Neural cell (in vitro differentiated cells): Measurements from ENCODE around the gene ELMO1. TPM values are rescaled to one million over a fixed set of nuclear protein-coding genes. Genes with fewer than 3 reads are reported as not detected.

Experiments
- H2AFZ ChIP-seq: fragments of 200-600, 300-800 bp; sonication (generic), shearing (Covaris generic); 2 replicates; pipeline ENCODE4 v1.6.0; 2014; ENCODE audit warnings: low read depth, mild to moderate bottlenecking, antibody characterized with exemption, low read length, moderate library complexity
- H3F3A ChIP-seq: fragments of 200-600 bp; shearing (Covaris generic); 2 replicates; pipeline ENCODE4 v1.6.1; 2016; ENCODE audit warnings: mild to moderate bottlenecking, moderate library complexity, mixed read lengths, antibody characterized with exemption, low read length; ENCODE audit not compliant: insufficient read depth, poor library complexity, severe bottlenecking
- H3K27ac ChIP-seq: fragments of 200-600, 300-800 bp; sonication (generic), shearing (Covaris generic); 2 replicates; pipeline ENCODE4 v1.5.1; 2014; ENCODE audit warnings: mild to moderate bottlenecking, low read length, moderate library complexity
- H3K27me3 ChIP-seq: fragments of 300-800, 200-600 bp; sonication (generic), shearing (Covaris generic); 2 replicates; pipeline ENCODE4 v1.6.0; 2014; ENCODE audit warnings: mild to moderate bottlenecking, low read depth, low read length, moderate library complexity; ENCODE audit not compliant: insufficient read depth
- H3K36me3 ChIP-seq: fragments of 300-800, 200-600 bp; sonication (generic), shearing (Covaris generic); 2 replicates; pipeline ENCODE4 v1.5.1; 2014; ENCODE audit warnings: mild to moderate bottlenecking, antibody characterized with exemption, low read length, moderate library complexity; ENCODE audit not compliant: insufficient read depth
- H3K4me2 ChIP-seq: fragments of 300-800, 200-600 bp; sonication (generic), shearing (Covaris generic); 2 replicates; pipeline ENCODE4 v1.6.0; 2014; ENCODE audit warnings: mild to moderate bottlenecking, low read length
- H3K4me3 ChIP-seq: fragments of 300-800, 200-600 bp; sonication (generic), shearing (Covaris generic); 2 replicates; pipeline ENCODE4 v1.5.1; 2014; ENCODE audit warnings: mild to moderate bottlenecking, low read length, moderate library complexity
- H3K79me2 ChIP-seq: fragments of 200-600 bp; shearing (Covaris generic); replicated peaks from 2 replicates; pipeline ENCODE4 v1.6.0; 2014; ENCODE audit warnings: mild to moderate bottlenecking, low read length, moderate library complexity; ENCODE audit not compliant: insufficient read depth
- H3K9ac ChIP-seq: fragments of 300-800, 200-600 bp; sonication (generic), shearing (Covaris generic); 2 replicates; pipeline ENCODE4 v1.6.1; 2016; ENCODE audit warnings: mild to moderate bottlenecking, low read length, mixed read lengths
- H3K9me2 ChIP-seq: fragments of 200-600 bp; shearing (Covaris generic); 2 replicates; pipeline ENCODE4 v1.6.1; 2016; ENCODE audit warnings: mild to moderate bottlenecking, low read length, mixed read lengths; ENCODE audit not compliant: insufficient read depth
- H3K9me3 ChIP-seq: fragments of 200-600, 300-800 bp; sonication (generic), shearing (Covaris generic); 2 replicates; pipeline ENCODE4 v1.6.1; 2016; ENCODE audit warnings: mild to moderate bottlenecking, mixed run types, low read length, moderate library complexity, mixed read lengths
- H4K20me1 ChIP-seq: fragments of 200-600 bp; shearing (Covaris generic); 2 replicates; pipeline ENCODE4 v1.6.1; 2016; ENCODE audit warnings: mild to moderate bottlenecking, mixed run types; ENCODE audit not compliant: insufficient read depth
- CTCF ChIP-seq: fragments of 450-650 bp; IDR thresholded peaks from 2 replicates; pipeline ENCODE4 v1.5.1; 2014; ENCODE audit warnings: antibody characterized with exemption, mild to moderate bottlenecking, moderate library complexity; ENCODE audit not compliant: poor library complexity, severe bottlenecking
- EP300 ChIP-seq: fragments of 450-650 bp; conservative IDR thresholded peaks from 2 replicates; pipeline ENCODE4 v1.6.1; 2014; ENCODE audit warnings: antibody characterized with exemption, mild to moderate bottlenecking, moderate library complexity; ENCODE audit not compliant: poor library complexity, severe bottlenecking
- EZH2 ChIP-seq: fragments of 200-600, 300-800 bp; shearing (Covaris generic), sonication (generic); IDR thresholded peaks from 2 replicates; pipeline ENCODE4 v1.6.1; 2014; ENCODE audit warnings: antibody characterized with exemption, low read length, borderline replicate concordance, mild to moderate bottlenecking; ENCODE audit not compliant: insufficient read depth, poor library complexity, severe bottlenecking
- MXI1 ChIP-seq: fragments of 450-650 bp; conservative IDR thresholded peaks from 2 replicates; pipeline ENCODE4 v1.6.1; 2014; ENCODE audit warnings: antibody characterized with exemption, mild to moderate bottlenecking; ENCODE audit not compliant: poor library complexity, severe bottlenecking
- POLR2AphosphoS5 ChIP-seq: IDR thresholded peaks from 2 replicates; pipeline ENCODE4 v1.6.1; 2012
- RAD21 ChIP-seq: fragments of 450-650 bp; conservative IDR thresholded peaks from 2 replicates; pipeline ENCODE4 v1.6.1; 2014; ENCODE audit warnings: antibody characterized with exemption, mild to moderate bottlenecking, moderate library complexity
- SMC3 ChIP-seq: fragments of 450-650 bp; conservative IDR thresholded peaks from 2 replicates; pipeline ENCODE4 v1.6.1; 2014; ENCODE audit warnings: antibody characterized with exemption, mild to moderate bottlenecking, moderate library complexity; ENCODE audit not compliant: poor library complexity
- TAF1 ChIP-seq: IDR thresholded peaks from 2 replicates; pipeline ENCODE4 v1.6.1; 2012; ENCODE audit warnings: low read depth
- polyA plus RNA-seq: library from polyadenylated mRNA; depleted of rRNA; stranded (reverse); fragments of >200 nt; gene quantifications from 2 replicates; pipeline ENCODE4 v1.2.3, GENCODE V29; 2014
- TF ChIP-seq, protein P1 (sequence below): IDR thresholded peaks from 2 replicates; pipeline ENCODE4 v1.6.1; 2012; ENCODE audit warnings: borderline replicate concordance

The ELMO1 gene
- polyA plus RNA-seq, 1 donor from 2014 or later = 12.2 TPM

- Histone ChIP-seq H3K9me3 (no peaks in the 10 kb centered on the region), H3K4me2 (no peak overlapping the region), H3K79me2 (no peaks in the 10 kb centered on the region), H3K9me2 (no peaks in the 10 kb centered on the region), H3K27me3 (no peaks in the 10 kb centered on the region), H3F3A (no peaks in the 10 kb centered on the region), H3K9ac (no peak overlapping the region), H4K20me1 (no peaks in the 10 kb centered on the region), H3K4me3 (no peak overlapping the region), H3K36me3 (no peaks in the 10 kb centered on the region), H3K27ac (no peak overlapping the region), H2AFZ (no peak overlapping the region)
- TF ChIP-seq EZH2 (no peak), RAD21 (no peak), MXI1 (no peak), TAF1 (no peak), CTCF (no peak), SMC3 (no peak), POLR2AphosphoS5 (no peak), EP300 (no peak)
- TF ChIP-seq, protein P1, sequence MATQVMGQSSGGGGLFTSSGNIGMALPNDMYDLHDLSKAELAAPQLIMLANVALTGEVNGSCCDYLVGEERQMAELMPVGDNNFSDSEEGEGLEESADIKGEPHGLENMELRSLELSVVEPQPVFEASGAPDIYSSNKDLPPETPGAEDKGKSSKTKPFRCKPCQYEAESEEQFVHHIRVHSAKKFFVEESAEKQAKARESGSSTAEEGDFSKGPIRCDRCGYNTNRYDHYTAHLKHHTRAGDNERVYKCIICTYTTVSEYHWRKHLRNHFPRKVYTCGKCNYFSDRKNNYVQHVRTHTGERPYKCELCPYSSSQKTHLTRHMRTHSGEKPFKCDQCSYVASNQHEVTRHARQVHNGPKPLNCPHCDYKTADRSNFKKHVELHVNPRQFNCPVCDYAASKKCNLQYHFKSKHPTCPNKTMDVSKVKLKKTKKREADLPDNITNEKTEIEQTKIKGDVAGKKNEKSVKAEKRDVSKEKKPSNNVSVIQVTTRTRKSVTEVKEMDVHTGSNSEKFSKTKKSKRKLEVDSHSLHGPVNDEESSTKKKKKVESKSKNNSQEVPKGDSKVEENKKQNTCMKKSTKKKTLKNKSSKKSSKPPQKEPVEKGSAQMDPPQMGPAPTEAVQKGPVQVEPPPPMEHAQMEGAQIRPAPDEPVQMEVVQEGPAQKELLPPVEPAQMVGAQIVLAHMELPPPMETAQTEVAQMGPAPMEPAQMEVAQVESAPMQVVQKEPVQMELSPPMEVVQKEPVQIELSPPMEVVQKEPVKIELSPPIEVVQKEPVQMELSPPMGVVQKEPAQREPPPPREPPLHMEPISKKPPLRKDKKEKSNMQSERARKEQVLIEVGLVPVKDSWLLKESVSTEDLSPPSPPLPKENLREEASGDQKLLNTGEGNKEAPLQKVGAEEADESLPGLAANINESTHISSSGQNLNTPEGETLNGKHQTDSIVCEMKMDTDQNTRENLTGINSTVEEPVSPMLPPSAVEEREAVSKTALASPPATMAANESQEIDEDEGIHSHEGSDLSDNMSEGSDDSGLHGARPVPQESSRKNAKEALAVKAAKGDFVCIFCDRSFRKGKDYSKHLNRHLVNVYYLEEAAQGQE = no peak
These were observed 519.9 kb downstream of the ELMO1 start for GRCh38 chr7:36928718-36929117.

DNA sequence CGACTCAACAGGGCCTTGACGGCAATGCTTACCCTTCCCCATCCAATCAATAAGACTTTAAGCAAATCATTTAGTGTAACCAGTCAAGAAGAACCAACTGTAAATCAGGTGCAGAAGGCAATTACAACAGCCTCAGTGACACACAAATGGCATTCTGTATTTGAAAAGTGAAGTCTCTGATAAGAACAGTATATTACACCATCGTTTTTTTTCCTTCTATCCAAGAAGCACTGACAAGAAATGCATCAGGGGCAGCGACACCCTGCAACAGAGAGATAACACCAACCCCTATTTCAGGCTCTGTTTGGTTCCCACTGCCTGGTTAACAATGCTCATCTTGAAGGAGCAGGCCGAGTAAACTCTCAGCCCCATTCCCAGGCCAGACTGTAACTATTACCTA, 520.4 kb downstream of the ELMO1 start:
- TF ChIP-seq EP300 (no peak), POLR2AphosphoS5 (no peak), MXI1 (no peak), CTCF (no peak), EZH2 (no peak)
- TF ChIP-seq, protein P1 = no peak
- Histone ChIP-seq H3K79me2 (no peaks in the 10 kb centered on the region), H3F3A (no peaks in the 10 kb centered on the region), H3K9me3 (no peaks in the 10 kb centered on the region), H3K4me3 (no peak overlapping the region), H3K36me3 (no peaks in the 10 kb centered on the region), H2AFZ (no peak overlapping the region), H3K9ac (no peak overlapping the region), H3K4me2 (no peak overlapping the region), H4K20me1 (no peaks in the 10 kb centered on the region), H3K9me2 (no peaks in the 10 kb centered on the region), H3K27me3 (no peaks in the 10 kb centered on the region), H3K27ac (no peak overlapping the region)
